Mesenchymal stem cell (in vitro differentiated cells and primary cell): Measurements from ENCODE around the gene CLASP2. TPM values are rescaled to one million over a fixed set of nuclear protein-coding genes. Genes with fewer than 3 reads are reported as not detected.
"Not testable (repeated sequence)": the region's sequence is repeated elsewhere in the genome, so short reads cannot be mapped to it uniquely, and the experiment has no call there.

Experiments
- DNase-seq: peaks from one replicate; pipeline ENCODE4 v3.0.0-alpha.2; 2013
- H2AFZ ChIP-seq: one replicate; pipeline ENCODE4 v1.6.1; 2013; ENCODE audit warnings: low read depth, mild to moderate bottlenecking, control low read depth, inconsistent platforms, low read length, moderate library complexity
- H2AK5ac ChIP-seq: 2 replicates; pipeline ENCODE4 v1.6.1; 2013; ENCODE audit warnings: low read length, moderate library complexity, mild to moderate bottlenecking, inconsistent platforms; ENCODE audit not compliant: severe bottlenecking
- H2BK120ac ChIP-seq: one replicate; pipeline ENCODE4 v1.6.1; 2013; ENCODE audit warnings: low read depth, mild to moderate bottlenecking, inconsistent platforms, low read length, moderate library complexity
- H2BK12ac ChIP-seq, 2 experiments: one replicate each; pipeline ENCODE4 v1.6.1; 2013; ENCODE audit warnings: inconsistent platforms in 2 of 2, low read length in 2 of 2, mild to moderate bottlenecking in 2 of 2, moderate library complexity in 2 of 2, control low read depth in 1 of 2
- H2BK15ac ChIP-seq: one replicate; pipeline ENCODE4 v1.6.1; 2013; ENCODE audit warnings: mild to moderate bottlenecking, low read depth, inconsistent platforms; ENCODE audit not compliant: poor library complexity, severe bottlenecking
- H2BK5ac ChIP-seq: 2 replicates; pipeline ENCODE4 v1.6.1; 2013; ENCODE audit warnings: low read depth, mild to moderate bottlenecking, low read length, control low read depth, inconsistent platforms; ENCODE audit not compliant: poor library complexity, severe bottlenecking
- H3K14ac ChIP-seq, 2 experiments: one replicate each; pipeline ENCODE4 v1.6.1; 2013; ENCODE audit warnings: inconsistent platforms in 2 of 2, low read length in 2 of 2, control low read depth in 1 of 2, mild to moderate bottlenecking in 1 of 2, moderate library complexity in 1 of 2
- H3K18ac ChIP-seq, 2 experiments: one replicate each; pipeline ENCODE4 v1.6.1; 2013; ENCODE audit warnings: inconsistent platforms in 2 of 2, low read length in 2 of 2, control low read depth in 1 of 2, low read depth in 1 of 2, mild to moderate bottlenecking in 1 of 2
- H3K23ac ChIP-seq, 2 experiments: one replicate each; pipeline ENCODE4 v1.6.1; 2013; ENCODE audit warnings: inconsistent platforms in 2 of 2, low read length in 2 of 2, mild to moderate bottlenecking in 2 of 2, moderate library complexity in 2 of 2, control low read depth in 1 of 2
- H3K27ac ChIP-seq: 2 replicates; pipeline ENCODE4 v1.5.1; 2013; ENCODE audit warnings: mild to moderate bottlenecking, moderate library complexity, low read length, control low read depth, inconsistent platforms; ENCODE audit not compliant: poor library complexity, severe bottlenecking
- H3K27me3 ChIP-seq, 2 experiments: 2 replicates each; pipeline versions ENCODE4 v1.6.1 to v1.7.0; 2013; ENCODE audit warnings: low read length in 2 of 2, mild to moderate bottlenecking in 2 of 2, moderate library complexity in 2 of 2, control low read depth in 1 of 2, inconsistent platforms in 1 of 2; ENCODE audit not compliant: control insufficient read depth in 1 of 2, insufficient read depth in 1 of 2
- H3K36me3 ChIP-seq, 2 experiments: 2 replicates each; pipeline versions ENCODE4 v1.6.1 to v1.7.0; 2013; ENCODE audit warnings: low read length in 2 of 2, control low read depth in 1 of 2, inconsistent platforms in 1 of 2, low read depth in 1 of 2, mild to moderate bottlenecking in 1 of 2; ENCODE audit not compliant: insufficient read depth in 2 of 2, control insufficient read depth in 1 of 2
- H3K4ac ChIP-seq, 2 experiments: one replicate each; pipeline ENCODE4 v1.6.1; 2013; ENCODE audit warnings: inconsistent platforms in 2 of 2, low read length in 2 of 2, mild to moderate bottlenecking in 2 of 2, moderate library complexity in 2 of 2, control low read depth in 1 of 2, low read depth in 1 of 2
- H3K4me1 ChIP-seq: 2 replicates; pipeline ENCODE4 v1.6.1; 2013; ENCODE audit warnings: low read depth, low read length, control low read depth; ENCODE audit not compliant: control insufficient read depth, insufficient read depth
- H3K4me2 ChIP-seq: 2 replicates; pipeline ENCODE4 v1.6.1; 2013; ENCODE audit warnings: low read length, mild to moderate bottlenecking, inconsistent platforms; ENCODE audit not compliant: poor library complexity, severe bottlenecking
- H3K4me3 ChIP-seq, 2 experiments: 2 replicates each; pipeline versions ENCODE4 v1.5.1 to v1.7.0; 2013; ENCODE audit warnings: low read length in 2 of 2, mild to moderate bottlenecking in 2 of 2, control low read depth in 1 of 2, low read depth in 1 of 2; ENCODE audit not compliant: insufficient read depth in 1 of 2
- H3K79me1 ChIP-seq: replicated peaks from 2 replicates; pipeline ENCODE4 v1.6.1; 2013; ENCODE audit warnings: mild to moderate bottlenecking, control low read depth, low read length, inconsistent platforms; ENCODE audit not compliant: poor library complexity, severe bottlenecking
- H3K9ac ChIP-seq: 2 replicates; pipeline ENCODE4 v1.7.0; 2013; ENCODE audit warnings: mild to moderate bottlenecking, low read length, moderate library complexity
- H3K9me3 ChIP-seq: 2 replicates; pipeline ENCODE4 v1.7.0; 2013; ENCODE audit warnings: mild to moderate bottlenecking, low read length; ENCODE audit not compliant: control insufficient read depth
- H4K8ac ChIP-seq: one replicate; pipeline ENCODE4 v1.6.1; 2013; ENCODE audit warnings: inconsistent platforms, mild to moderate bottlenecking, low read length, moderate library complexity
- H4K91ac ChIP-seq: one replicate; pipeline ENCODE4 v1.6.1; 2013; ENCODE audit warnings: mild to moderate bottlenecking, low read length, inconsistent platforms
- WGBS: methylation state at CpG from one replicate; pipeline ENCODE4 v1.1.7; 2013; ENCODE audit warnings: mixed read lengths; 5-methylcytosine and 5-hydroxymethylcytosine counted together
- polyA plus RNA-seq, 2 experiments: library from polyadenylated mRNA; stranded (reverse); fragments of 200-250 nt; gene quantifications; one replicate each; pipeline ENCODE4 v1.2.3, GENCODE V29; 2013

Gene CLASP2
- 16.6 TPM for polyA plus RNA-seq (2013, experiment 1 of 2)
- polyA plus RNA-seq (2013, experiment 2 of 2), result 17.4 TPM

GRCh38 chr3:33717866-33718594 is at the start of gene CLASP2:
Gene CLASP2, minus strand, starts transcription at chr3:33718254. Its CDS starts 252 bp downstream, at chr3:33718002.
- peak within 1 kb of the TSS; percentile 100 for H2AFZ ChIP-seq
- under 1% methylated on average over 54 of the region's 68 CpGs for WGBS

GRCh38 chr3:33758864-33759263 is 40.8 kb upstream of the CLASP2 start:
- Histone ChIP-seq H3K18ac (no peak overlapping the region), H3K4me2 (no peak overlapping the region), H3K14ac (no peak overlapping the region), H2BK12ac (no peak overlapping the region), H3K27me3 (no peaks in the 10 kb centered on the region), H3K9me3 (peaks cover 20% of the 10 kb centered on the region), H3K36me3 (no peaks in the 10 kb centered on the region), H2AFZ (no peak overlapping the region), H4K8ac (no peak overlapping the region), H3K4me1 (no peaks in the 10 kb centered on the region), H3K27ac (no peak overlapping the region), H4K91ac (no peak overlapping the region), H3K23ac (no peak overlapping the region), H3K4ac (no peak overlapping the region), H3K79me1 (no peaks in the 10 kb centered on the region), H2BK120ac (no peak overlapping the region), H3K4me3 (no peak overlapping the region), H2BK15ac (no peak overlapping the region), H3K9ac (no peak overlapping the region), H2BK5ac (no peak overlapping the region), H2AK5ac (no peak overlapping the region)
- DNase-seq, result no peak
- 67% methylated on average over 2 of the region's 2 CpGs for WGBS

More at GRCh38 chr3:33717866-33718594, at the start of gene CLASP2:
- Histone ChIP-seq H3K4me2 (peak within 1 kb of the TSS; percentile 76), H2BK120ac (peak within 1 kb of the TSS; percentile 79), H2BK15ac (peak within 1 kb of the TSS; percentile 94), H3K23ac (peak within 1 kb of the TSS; percentile 10 to 90), H3K79me1 (peaks cover 10% of the 10 kb centered on the region), H2BK12ac (no peak within 1 kb of the TSS), H3K27me3 (no peaks in the 10 kb centered on the region), H4K8ac (peak within 1 kb of the TSS; percentile 80), H3K4me3 (peak within 1 kb of the TSS; percentile 89 to 94), H3K9ac (peak within 1 kb of the TSS; percentile 94), H3K9me3 (no peaks in the 10 kb centered on the region), H3K18ac (peak within 1 kb of the TSS; percentile 61 to 87), H3K4me1 (no peaks in the 10 kb centered on the region), H3K14ac (no peak within 1 kb of the TSS), H3K36me3 (no peaks in the 10 kb centered on the region), H2BK5ac (peak within 1 kb of the TSS; percentile 57), H3K4ac (peak within 1 kb of the TSS; percentile 91 to 97), H3K27ac (peak within 1 kb of the TSS; percentile 81), H4K91ac (peak within 1 kb of the TSS; percentile 75), H2AK5ac (no peak within 1 kb of the TSS)
- peak; percentile 91 for DNase-seq

- Histone ChIP-seq H3K79me1 (no peaks in the 10 kb centered on the region), H2BK120ac (no peak overlapping the region), H3K27me3 (no peaks in the 10 kb centered on the region), H3K18ac (no peak overlapping the region), H2AK5ac (no peak overlapping the region), H2BK12ac (no peak overlapping the region), H3K4ac (no peak overlapping the region), H3K27ac (no peak overlapping the region), H3K4me2 (no peak overlapping the region), H3K4me3 (no peak overlapping the region), H3K14ac (no peak overlapping the region), H3K9me3 (peaks cover 20% of the 10 kb centered on the region), H3K23ac (no peak overlapping the region), H2BK5ac (no peak overlapping the region), H3K9ac (no peak overlapping the region), H3K4me1 (no peaks in the 10 kb centered on the region), H3K36me3 (no peaks in the 10 kb centered on the region), H2BK15ac (no peak overlapping the region), H4K91ac (no peak overlapping the region), H2AFZ (no peak overlapping the region), H4K8ac (no peak overlapping the region)
- DNase-seq, result no peak
Observed at GRCh38 chr3:33758281-33758680, 40.2 kb upstream of the CLASP2 start.

- H2BK5ac ChIP-seq, H3K4me1 ChIP-seq, H3K18ac ChIP-seq, H3K4me2 ChIP-seq, H4K8ac ChIP-seq, H2AFZ ChIP-seq, H3K36me3 ChIP-seq, H2BK15ac ChIP-seq, DNase-seq, H3K4me3 ChIP-seq, H4K91ac ChIP-seq, H3K23ac ChIP-seq, H3K27me3 ChIP-seq, H3K4ac ChIP-seq, H2BK12ac ChIP-seq, H2AK5ac ChIP-seq, H3K27ac ChIP-seq, H3K9ac ChIP-seq, H3K79me1 ChIP-seq, H3K14ac ChIP-seq, H2BK120ac ChIP-seq: not testable (repeated sequence)
- 100% methylated on average over 1 of the region's 1 CpG for WGBS
- peaks cover 20% of the 10 kb centered on the region for H3K9me3 ChIP-seq
Observed at GRCh38 chr3:33754391-33754790, 36.3 kb upstream of the CLASP2 start.
